Skeletal muscle tissue (tissue), 4 donors: Measurements from ENCODE around the gene NHLRC2. TPM values are rescaled to one million over a fixed set of nuclear protein-coding genes. Genes with fewer than 3 reads are reported as not detected.
A peak's percentile ranks its signal among the peaks of the same experiment; 100 is the strongest.
"Not testable (repeated sequence)": the region's sequence is repeated elsewhere in the genome, so short reads cannot be mapped to it uniquely, and the experiment has no call there.

ENCODE experiments used
- H3K27ac ChIP-seq: one replicate; pipeline ENCODE4 v1.7.0; 2013; ENCODE audit warnings: mild to moderate bottlenecking, low read depth, low read length, inconsistent platforms
- H3K27me3 ChIP-seq, 3 donors: one replicate each; pipeline ENCODE4 v1.7.0; 2013; ENCODE audit warnings: low read length in 3 of 3; ENCODE audit not compliant: control insufficient read depth in 3 of 3, insufficient read depth in 3 of 3
- H3K36me3 ChIP-seq, 3 donors: one replicate each; pipeline ENCODE4 v1.7.0; 2013; ENCODE audit warnings: low read length in 3 of 3; ENCODE audit not compliant: control insufficient read depth in 3 of 3, insufficient read depth in 3 of 3
- H3K4me1 ChIP-seq, 3 donors: one replicate each; pipeline ENCODE4 v1.7.0; 2013; ENCODE audit warnings: low read length in 3 of 3, mild to moderate bottlenecking in 3 of 3; ENCODE audit not compliant: control insufficient read depth in 3 of 3, insufficient read depth in 3 of 3
- H3K4me3 ChIP-seq, 3 donors: one replicate each; pipeline ENCODE4 v1.7.0; 2013; ENCODE audit warnings: low read length in 3 of 3
- H3K9ac ChIP-seq, 3 donors: one replicate each; pipeline ENCODE4 v1.7.0; 2013; ENCODE audit warnings: low read length in 3 of 3, mild to moderate bottlenecking in 3 of 3, moderate library complexity in 2 of 3, low read depth in 1 of 3
- H3K9me3 ChIP-seq, 3 donors: one replicate each; pipeline ENCODE4 v1.7.0; 2013; ENCODE audit warnings: low read length in 3 of 3; ENCODE audit not compliant: control insufficient read depth in 3 of 3
- total RNA-seq: library from RNA; depleted of rRNA; stranded (reverse); fragments of >200 nt; gene quantifications from one replicate; pipeline ENCODE4 v1.2.3, GENCODE V29; 2014
- donor health status: Osteomylitis.

NHLRC2 gene
- total RNA-seq, 1 donor from 2014 or later, result 15.1 TPM

- Histone ChIP-seq H3K36me3 (no peaks in the 10 kb centered on the region), H3K4me1 (no peaks in the 10 kb centered on the region), H3K4me3 (no peak overlapping the region), H3K27ac (no peak overlapping the region), H3K27me3 (no peaks in the 10 kb centered on the region), H3K9me3 (no peaks in the 10 kb centered on the region), H3K9ac (no peak overlapping the region)
Measured at GRCh38 chr10:113825791-113826190, 28.7 kb upstream of the NHLRC2 start.

- not testable (repeated sequence) for H3K4me1 ChIP-seq, H3K9ac ChIP-seq, H3K9me3 ChIP-seq, H3K36me3 ChIP-seq, H3K27ac ChIP-seq, H3K4me3 ChIP-seq, H3K27me3 ChIP-seq
Measured at GRCh38 chr10:113828567-113828966, 25.9 kb upstream of the NHLRC2 start.

GRCh38 chr10:113842171-113842570 is 12.3 kb upstream of the NHLRC2 start:
- H3K36me3 ChIP-seq, result peaks cover 2 to 12% (median 10%) of the 10 kb centered on the region in 3 donors
- H3K4me1 ChIP-seq, result no peaks in the 10 kb centered on the region
- H3K4me3 ChIP-seq, result no peak overlapping the region
- no peaks in the 10 kb centered on the region for H3K27me3 ChIP-seq
- no peak overlapping the region for H3K9ac ChIP-seq
- no peak overlapping the region for H3K27ac ChIP-seq
- H3K9me3 ChIP-seq, result no peaks in the 10 kb centered on the region

GRCh38 chr10:113843972-113844485 is 10.4 kb upstream of the NHLRC2 start:
- peak overlapping the region in 1 of 3 donors; percentile 0 for H3K9ac ChIP-seq
- H3K4me1 ChIP-seq, result no peaks in the 10 kb centered on the region
- H3K4me3 ChIP-seq, result peak overlapping the region in 1 of 3 donors; percentile 8
- H3K9me3 ChIP-seq, result no peaks in the 10 kb centered on the region
- peak overlapping the region; percentile 52 for H3K27ac ChIP-seq
- H3K36me3 ChIP-seq, result peaks cover 2 to 12% (median 10%) of the 10 kb centered on the region in 3 donors
- H3K27me3 ChIP-seq, result no peaks in the 10 kb centered on the region

- Histone ChIP-seq H3K27me3 (no peaks in the 10 kb centered on the region), H3K9ac (no peak overlapping the region), H3K9me3 (no peaks in the 10 kb centered on the region), H3K4me3 (no peak overlapping the region), H3K27ac (no peak overlapping the region), H3K4me1 (peaks cover 0 to 2% (median 0%) of the 10 kb centered on the region in 3 donors), H3K36me3 (peaks cover 2 to 17% (median 10%) of the 10 kb centered on the region in 3 donors)
Measured at GRCh38 chr10:113846036-113846435, 8.4 kb upstream of the NHLRC2 start.

- no peak overlapping the region for H3K27ac ChIP-seq
- H3K36me3 ChIP-seq, result peaks cover under 1 to 13% (median 6%) of the 10 kb centered on the region in 3 donors
- no peaks in the 10 kb centered on the region for H3K9me3 ChIP-seq
- no peaks in the 10 kb centered on the region for H3K27me3 ChIP-seq
- H3K9ac ChIP-seq, result no peak overlapping the region
- no peak overlapping the region for H3K4me3 ChIP-seq
- peaks cover 8 to 14% (median 8%) of the 10 kb centered on the region in 3 donors for H3K4me1 ChIP-seq
Measured at GRCh38 chr10:113849140-113849803, 5.2 kb upstream of the NHLRC2 start.

GRCh38 chr10:113849946-113850345 is 4.5 kb upstream of the NHLRC2 start:
- H3K27me3 ChIP-seq, result no peaks in the 10 kb centered on the region
- H3K9ac ChIP-seq, result no peak overlapping the region
- no peak overlapping the region for H3K27ac ChIP-seq
- H3K36me3 ChIP-seq, result peaks cover 0 to 13% (median 6%) of the 10 kb centered on the region in 3 donors
- no peaks in the 10 kb centered on the region for H3K9me3 ChIP-seq
- peaks cover 8 to 15% (median 8%) of the 10 kb centered on the region in 3 donors for H3K4me1 ChIP-seq
- H3K4me3 ChIP-seq, result no peak overlapping the region

- H3K4me3 ChIP-seq, result peak overlapping the region; percentile 85 to 90 (median 87)
- peaks cover 0 to 7% (median 0%) of the 10 kb centered on the region in 3 donors for H3K36me3 ChIP-seq
- no peaks in the 10 kb centered on the region for H3K9me3 ChIP-seq
- peak overlapping the region; percentile 88 for H3K27ac ChIP-seq
- no peaks in the 10 kb centered on the region for H3K27me3 ChIP-seq
- H3K4me1 ChIP-seq, result peaks cover 27 to 28% (median 28%) of the 10 kb centered on the region in 3 donors
- peak overlapping the region; percentile 95 to 96 (median 95) for H3K9ac ChIP-seq
Measured at GRCh38 chr10:113853578-113854012, 866 bp upstream of the NHLRC2 start.

GRCh38 chr10:113854761-113855588 is 514 bp downstream of the NHLRC2 start:
- peak overlapping the region; percentile 95 to 96 (median 95) for H3K9ac ChIP-seq
- H3K36me3 ChIP-seq, result peaks cover 3 to 12% (median 5%) of the 10 kb centered on the region in 3 donors
- H3K27ac ChIP-seq, result peak overlapping the region; percentile 88
- H3K9me3 ChIP-seq, result no peaks in the 10 kb centered on the region
- no peaks in the 10 kb centered on the region for H3K27me3 ChIP-seq
- peak overlapping the region; percentile 85 to 90 (median 87) for H3K4me3 ChIP-seq
- H3K4me1 ChIP-seq, result peaks cover 27 to 30% (median 29%) of the 10 kb centered on the region in 3 donors
